ENCODE results near the gene TRPC4AP.

TRPC4AP gene

GRCh38 chr20:34971561-34972235 lies 120.9 kb downstream of the TRPC4AP start:
- Histone ChIP-seq H3K4me3 (replicated peaks; ENCODE audit: low read depth, low read length) (no peak overlapping the region), H3K36me3 (ENCODE audit: control insufficient read depth, insufficient read depth, low read length) (no peaks in the 10 kb centered on the region), H3K27me3 (replicated peaks; ENCODE audit: control insufficient read depth, insufficient read depth, low read length) (no peaks in the 10 kb centered on the region)
- TF ChIP-seq, protein P1, sequence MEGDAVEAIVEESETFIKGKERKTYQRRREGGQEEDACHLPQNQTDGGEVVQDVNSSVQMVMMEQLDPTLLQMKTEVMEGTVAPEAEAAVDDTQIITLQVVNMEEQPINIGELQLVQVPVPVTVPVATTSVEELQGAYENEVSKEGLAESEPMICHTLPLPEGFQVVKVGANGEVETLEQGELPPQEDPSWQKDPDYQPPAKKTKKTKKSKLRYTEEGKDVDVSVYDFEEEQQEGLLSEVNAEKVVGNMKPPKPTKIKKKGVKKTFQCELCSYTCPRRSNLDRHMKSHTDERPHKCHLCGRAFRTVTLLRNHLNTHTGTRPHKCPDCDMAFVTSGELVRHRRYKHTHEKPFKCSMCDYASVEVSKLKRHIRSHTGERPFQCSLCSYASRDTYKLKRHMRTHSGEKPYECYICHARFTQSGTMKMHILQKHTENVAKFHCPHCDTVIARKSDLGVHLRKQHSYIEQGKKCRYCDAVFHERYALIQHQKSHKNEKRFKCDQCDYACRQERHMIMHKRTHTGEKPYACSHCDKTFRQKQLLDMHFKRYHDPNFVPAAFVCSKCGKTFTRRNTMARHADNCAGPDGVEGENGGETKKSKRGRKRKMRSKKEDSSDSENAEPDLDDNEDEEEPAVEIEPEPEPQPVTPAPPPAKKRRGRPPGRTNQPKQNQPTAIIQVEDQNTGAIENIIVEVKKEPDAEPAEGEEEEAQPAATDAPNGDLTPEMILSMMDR (IDR thresholded peaks at IDR 0.05; ENCODE audit: insufficient read depth, low read length, poor library complexity, severe bottlenecking), result no peak
- DNase-seq (ENCODE audit: extremely low read depth, insufficient read length), result no peak

GRCh38 chr20:34970846-34971560 lies 121.6 kb downstream of the TRPC4AP start:
- H3K36me3 ChIP-seq (ENCODE audit: control insufficient read depth, insufficient read depth, low read length), result no peaks in the 10 kb centered on the region
- DNase-seq (ENCODE audit: extremely low read depth, insufficient read length), result no peak
- H3K4me3 ChIP-seq (replicated peaks; ENCODE audit: low read depth, low read length), result no peak overlapping the region
- TF ChIP-seq, protein P1 (IDR thresholded peaks at IDR 0.05; ENCODE audit: insufficient read depth, low read length, poor library complexity, severe bottlenecking), result no peak
- H3K27me3 ChIP-seq (replicated peaks; ENCODE audit: control insufficient read depth, insufficient read depth, low read length), result no peaks in the 10 kb centered on the region

DNA sequence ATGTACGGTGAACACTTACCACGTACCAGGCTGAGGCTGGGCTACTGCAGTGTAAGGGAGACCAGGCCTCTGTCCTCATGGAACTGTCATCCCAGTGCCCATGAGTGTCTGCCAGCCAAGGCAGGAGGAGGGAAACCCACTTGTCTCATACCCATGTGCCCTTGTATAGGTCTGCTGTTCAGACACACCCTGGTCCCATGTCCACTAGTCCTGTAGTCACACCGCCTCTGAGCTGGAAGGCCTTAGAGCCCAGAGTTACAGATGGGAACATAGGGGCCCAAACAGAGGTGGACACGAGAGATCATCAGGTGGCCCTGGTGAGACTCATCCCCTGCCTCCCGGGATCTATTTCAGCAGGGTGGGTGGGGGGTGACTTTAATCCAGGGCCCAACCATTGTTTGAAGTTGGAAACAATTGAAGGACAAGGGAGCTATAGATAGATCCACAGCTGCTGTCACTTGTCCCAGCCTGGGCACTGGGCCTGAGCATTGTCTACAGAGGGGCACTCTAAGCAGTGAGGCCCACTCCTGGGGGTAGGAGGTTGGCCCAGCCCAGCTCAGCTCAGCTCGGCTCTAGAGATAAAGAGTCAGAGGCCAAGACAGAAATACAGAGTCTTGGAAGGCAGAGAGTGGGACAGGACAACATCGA lies 122.3 kb downstream of the TRPC4AP start:
- Histone ChIP-seq H3K4me3 (replicated peaks; ENCODE audit: low read depth, low read length) (no peak overlapping the region), H3K27me3 (replicated peaks; ENCODE audit: control insufficient read depth, insufficient read depth, low read length) (no peaks in the 10 kb centered on the region), H3K36me3 (ENCODE audit: control insufficient read depth, insufficient read depth, low read length) (no peaks in the 10 kb centered on the region)
- TF ChIP-seq, protein P1 (IDR thresholded peaks at IDR 0.05; ENCODE audit: insufficient read depth, low read length, poor library complexity, severe bottlenecking), result no peak
- DNase-seq (ENCODE audit: extremely low read depth, insufficient read length), result no peak

DNA sequence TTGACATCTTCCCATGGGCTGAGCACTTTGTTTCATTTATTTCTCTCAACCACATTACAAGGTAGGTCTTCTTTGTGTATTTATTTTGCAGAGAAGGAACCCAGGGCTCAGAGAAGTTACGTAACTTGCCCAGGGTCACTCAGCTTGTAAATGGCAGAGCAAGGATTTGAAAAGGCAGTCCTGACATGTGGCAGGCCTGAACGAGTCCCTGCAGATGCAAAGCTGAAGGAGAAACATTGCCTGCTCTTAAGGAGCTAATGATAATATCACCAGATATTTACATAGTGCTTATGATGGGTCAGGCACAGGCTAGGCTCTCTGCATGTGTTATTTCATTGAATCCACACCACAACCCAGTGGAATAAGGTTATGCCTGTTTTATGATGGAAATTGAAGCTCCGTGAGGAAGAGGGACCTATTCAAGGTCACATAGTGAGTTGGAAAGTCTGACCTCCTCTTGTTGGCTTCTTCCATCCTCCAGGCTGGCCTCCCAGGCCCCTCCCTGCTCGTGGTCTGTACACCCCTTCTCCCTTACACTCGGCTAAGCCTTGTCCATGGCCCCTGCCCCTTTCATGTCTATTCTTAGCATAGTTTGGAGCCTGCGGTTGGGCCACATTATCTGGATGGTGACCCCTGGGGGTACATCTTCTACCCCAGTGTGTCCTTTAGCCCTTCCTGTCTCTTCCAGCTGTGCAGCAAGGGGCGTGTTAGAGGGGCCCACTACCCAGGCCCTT lies 124.4 kb downstream of the TRPC4AP start:
- no peak for DNase-seq (ENCODE audit: extremely low read depth, insufficient read length)
- H3K4me3 ChIP-seq (replicated peaks; ENCODE audit: low read depth, low read length), result no peak overlapping the region
- TF ChIP-seq, protein P1 (IDR thresholded peaks at IDR 0.05; ENCODE audit: insufficient read depth, low read length, poor library complexity, severe bottlenecking), result no peak
- no peaks in the 10 kb centered on the region for H3K27me3 ChIP-seq (replicated peaks; ENCODE audit: control insufficient read depth, insufficient read depth, low read length)
- H3K36me3 ChIP-seq (ENCODE audit: control insufficient read depth, insufficient read depth, low read length), result no peaks in the 10 kb centered on the region

- H3K4me3 ChIP-seq (replicated peaks; ENCODE audit: low read depth, low read length), result no peak overlapping the region
- no peaks in the 10 kb centered on the region for H3K36me3 ChIP-seq (ENCODE audit: control insufficient read depth, insufficient read depth, low read length)
- no peaks in the 10 kb centered on the region for H3K27me3 ChIP-seq (replicated peaks; ENCODE audit: control insufficient read depth, insufficient read depth, low read length)
- no peak for DNase-seq (ENCODE audit: extremely low read depth, insufficient read length)
- TF ChIP-seq, protein P1 (IDR thresholded peaks at IDR 0.05; ENCODE audit: insufficient read depth, low read length, poor library complexity, severe bottlenecking), result no peak
These were observed 125.2 kb downstream of the TRPC4AP start for GRCh38 chr20:34967421-34967820.
